Mesenteric fat pad (tissue), 1 donor: ENCODE measurements around the gene C1R. TPM values are rescaled to one million over a fixed set of nuclear protein-coding genes. Genes with fewer than 3 reads are reported as not detected.

Experiments
- DNase-seq: peaks from one replicate; pipeline ENCODE4 v3.0.0-alpha.2; 2020; ENCODE audit warnings: low spot score
- total RNA-seq: library from RNA; stranded (reverse); fragmentation: NEBNext Ultra II Directional; extraction: Animal tissue kit (Norgen Biotek cat#: 25700); gene quantifications from one replicate; pipeline ENCODE4 v1.2.1, GENCODE V29; 2021
- donor health status: DM: yes; HTN: yes; CAD: no.

C1R gene
- total RNA-seq, 1 donor from 2014 or later = 789 TPM

DNA sequence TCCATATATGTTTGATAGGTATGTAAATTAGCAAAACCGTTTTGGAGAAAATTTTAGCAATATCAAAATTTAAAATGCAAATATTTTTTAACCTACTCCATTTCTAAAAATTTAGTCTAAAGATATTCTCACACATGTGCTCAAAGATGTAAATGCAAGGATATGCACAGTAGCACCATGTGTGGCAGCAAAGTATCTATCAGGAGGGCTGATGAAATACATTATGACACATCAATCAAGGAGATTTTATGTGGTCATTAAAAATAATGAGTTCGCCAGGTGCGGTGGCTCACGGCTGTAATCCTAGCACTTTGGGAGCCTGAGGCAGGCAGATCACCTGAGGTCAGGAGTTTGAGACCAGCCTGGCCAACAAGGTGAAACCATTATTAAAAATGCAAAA lies 8.0 kb upstream of the C1R start:
- no peak for DNase-seq

DNA sequence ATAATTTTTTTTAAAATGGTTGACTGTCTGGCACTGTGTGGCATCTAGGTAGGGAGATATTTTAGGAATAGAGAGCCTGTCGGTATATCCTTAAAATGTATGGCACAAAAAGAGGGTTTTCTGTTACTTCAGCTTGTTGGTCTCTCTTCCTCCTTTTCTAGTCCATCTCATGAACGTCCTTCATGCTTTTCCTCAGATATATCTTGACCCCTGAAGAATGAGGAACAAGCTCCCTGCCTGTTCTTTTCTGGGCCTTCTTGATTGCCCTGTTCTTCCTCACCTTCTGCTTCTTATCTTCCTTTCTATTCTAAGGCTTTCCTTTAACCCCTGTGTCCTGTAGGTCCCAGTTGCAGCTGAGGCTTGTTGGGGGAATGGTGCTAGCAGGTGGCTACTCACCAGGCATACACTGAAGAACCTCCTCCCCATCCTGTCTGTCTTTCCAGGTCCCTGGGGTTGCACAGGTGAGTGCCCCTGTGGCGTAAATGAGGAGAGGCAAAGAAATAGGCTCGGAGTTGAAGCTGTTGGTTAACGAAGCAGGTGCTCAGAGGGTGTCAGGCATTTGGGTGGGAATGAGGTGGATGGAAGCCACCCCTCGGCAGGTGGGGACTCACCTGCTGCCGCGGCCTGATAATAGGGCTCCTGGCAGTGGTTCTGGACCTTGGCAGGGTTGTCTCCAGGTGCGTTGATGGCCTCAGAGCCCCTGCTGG lies 7.2 kb upstream of the C1R start:
- DNase-seq = peak; percentile 55

DNA sequence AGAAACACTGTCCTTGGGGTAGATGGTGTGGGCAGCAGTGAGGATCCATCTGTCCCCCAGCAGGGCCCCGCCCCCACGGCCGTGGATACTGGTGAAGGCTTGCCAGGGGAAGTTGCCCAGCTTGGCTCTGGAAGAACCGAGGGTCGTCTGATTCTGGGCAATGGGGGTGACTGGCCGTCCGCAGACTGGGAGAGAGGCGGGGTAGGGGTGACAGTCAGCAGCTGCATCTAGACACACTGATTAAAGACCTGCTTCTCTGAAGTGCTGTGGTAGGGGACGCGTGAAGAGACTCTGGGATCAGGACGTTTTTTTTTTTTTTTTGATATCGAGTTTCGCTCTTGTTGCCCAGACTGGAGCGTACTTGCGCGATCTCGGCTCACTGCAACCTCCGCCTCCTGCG lies 4.7 kb upstream of the C1R start:
- peak; percentile 12 for DNase-seq

DNA sequence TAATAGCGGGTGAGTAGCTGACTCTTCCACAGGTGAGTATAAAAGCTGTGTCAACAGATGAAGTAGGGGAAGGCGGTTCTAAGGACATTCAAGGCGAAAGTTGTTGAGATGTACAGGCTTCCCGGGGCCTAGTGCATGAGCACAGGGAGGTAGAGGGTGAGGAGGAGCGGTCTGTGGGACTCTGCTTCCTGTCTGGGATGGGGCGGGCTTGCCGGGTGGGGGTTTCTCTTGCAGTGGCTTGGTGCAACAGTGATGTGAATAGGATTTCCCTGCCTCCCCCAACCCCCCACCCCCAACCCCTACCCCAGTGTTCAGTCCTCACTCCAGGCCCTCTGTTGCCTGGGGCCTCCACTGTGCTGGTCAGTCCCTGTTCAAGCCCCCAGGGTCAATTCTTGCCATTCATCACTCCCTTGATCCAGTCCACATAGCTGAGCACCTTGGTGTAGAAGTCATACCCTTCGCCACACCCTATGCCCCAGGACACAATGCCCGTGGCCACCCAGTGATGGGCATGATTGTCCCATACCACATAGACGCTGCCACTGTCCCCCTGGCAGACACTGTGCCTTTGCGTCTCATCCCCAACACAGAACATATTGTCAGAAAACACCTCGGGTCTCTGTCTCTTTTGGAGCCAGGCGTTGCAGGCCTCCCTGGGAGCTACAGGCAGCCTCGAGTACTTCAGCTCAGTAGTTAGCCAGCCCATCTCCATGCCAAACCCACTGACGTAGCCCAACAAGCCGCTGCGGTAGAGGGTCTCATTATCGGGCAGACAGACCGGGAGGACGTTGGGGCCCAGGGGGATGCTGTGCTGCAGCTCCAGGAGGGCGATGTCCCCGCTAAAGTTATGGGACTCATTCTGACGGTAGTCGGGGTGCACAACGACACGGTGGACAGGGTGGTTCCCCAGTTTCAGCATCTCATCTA lies 4.0 kb upstream of the C1R start:
- no peak for DNase-seq

DNA sequence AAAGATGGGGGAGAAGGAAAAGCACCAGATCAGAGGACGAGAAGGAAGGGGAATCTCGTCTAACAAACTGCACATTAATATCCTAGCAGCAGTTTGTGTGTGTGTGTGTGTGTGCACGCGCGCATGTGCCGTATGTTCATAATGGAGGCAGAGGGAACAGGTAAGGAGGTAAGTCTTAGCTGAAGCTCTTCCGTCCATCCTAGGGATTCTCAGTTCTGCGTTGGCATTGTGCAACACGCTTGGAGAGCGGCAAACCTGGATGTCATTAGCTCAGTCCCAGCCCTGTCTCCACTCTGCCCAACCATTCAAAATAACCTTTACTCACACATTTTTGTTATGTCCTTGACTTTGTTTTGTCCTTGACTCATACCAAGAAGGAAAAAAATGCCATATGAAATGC lies 1.6 kb upstream of the C1R start:
- no peak for DNase-seq

DNA sequence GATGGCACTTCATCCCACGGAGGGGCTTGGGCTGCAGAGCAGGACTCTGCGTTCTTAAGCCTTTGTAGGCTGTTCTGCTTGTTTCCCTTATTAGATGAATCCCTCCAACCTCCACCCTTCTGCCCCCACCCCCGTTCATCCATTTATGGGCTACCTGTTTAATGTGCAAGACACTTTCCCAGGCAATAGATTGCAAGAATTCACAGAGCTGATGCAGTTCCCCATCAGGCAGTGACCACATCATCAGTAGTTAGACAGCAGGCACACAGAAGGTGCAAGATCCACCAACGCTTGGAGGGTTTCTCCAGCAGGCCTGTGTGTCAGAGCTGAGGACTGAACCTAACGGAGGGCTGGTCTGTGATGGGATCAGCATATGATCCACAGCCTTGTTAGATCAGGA lies 1.2 kb upstream of the C1R start:
- no peak for DNase-seq

DNA sequence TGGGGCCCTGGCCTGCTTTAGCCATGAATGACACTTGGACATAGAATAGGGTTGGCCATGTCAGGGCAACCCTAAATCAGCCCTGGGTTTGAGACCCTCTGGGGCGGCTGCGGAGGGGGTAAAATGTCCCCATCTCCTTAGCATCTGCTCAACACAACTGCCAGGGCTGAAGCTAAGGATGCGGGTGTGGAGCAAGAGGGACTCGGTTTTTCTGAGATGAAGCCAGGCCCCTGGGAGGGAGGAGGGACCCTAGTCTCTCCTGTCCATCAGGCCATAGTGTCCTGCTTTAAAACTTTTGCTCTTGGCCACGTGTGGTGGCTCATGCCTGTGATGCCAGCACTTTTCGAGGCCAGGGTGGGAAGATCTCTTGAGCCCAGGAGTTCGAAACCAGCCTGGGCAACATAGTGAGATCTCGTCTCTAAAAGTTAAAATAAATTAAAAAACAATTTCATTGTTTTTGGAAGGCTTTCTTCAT lies 778 bp upstream of the C1R start:
- DNase-seq = no peak

DNA sequence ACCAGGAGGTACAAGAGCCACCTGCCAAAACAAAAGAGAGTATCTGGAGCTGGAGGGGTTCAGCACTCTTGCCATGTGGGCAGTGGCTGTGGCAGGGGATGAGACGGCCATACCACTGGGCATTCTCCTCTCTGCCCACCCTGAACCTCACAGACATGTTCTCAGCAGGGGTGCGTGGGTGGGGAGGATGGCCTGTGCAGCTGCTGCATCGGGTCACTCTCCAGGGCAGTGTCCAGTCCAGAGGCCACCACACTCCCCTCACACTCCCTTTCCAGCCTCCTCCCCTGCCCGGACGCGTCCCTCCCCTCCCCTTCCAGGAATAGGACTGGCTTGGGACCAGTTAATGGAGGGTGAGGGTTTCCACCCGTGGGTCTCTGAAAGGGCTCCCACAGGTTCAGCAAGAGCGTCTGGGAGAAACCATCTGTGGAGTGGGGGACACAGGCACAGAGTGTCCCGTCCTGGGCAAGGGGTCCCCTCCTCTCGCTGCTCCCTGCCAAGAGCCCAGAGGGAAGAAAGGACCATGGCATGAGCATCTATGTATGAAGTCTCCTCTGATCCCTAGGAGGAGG lies 501 bp downstream of the C1R start:
- no peak for DNase-seq

DNA sequence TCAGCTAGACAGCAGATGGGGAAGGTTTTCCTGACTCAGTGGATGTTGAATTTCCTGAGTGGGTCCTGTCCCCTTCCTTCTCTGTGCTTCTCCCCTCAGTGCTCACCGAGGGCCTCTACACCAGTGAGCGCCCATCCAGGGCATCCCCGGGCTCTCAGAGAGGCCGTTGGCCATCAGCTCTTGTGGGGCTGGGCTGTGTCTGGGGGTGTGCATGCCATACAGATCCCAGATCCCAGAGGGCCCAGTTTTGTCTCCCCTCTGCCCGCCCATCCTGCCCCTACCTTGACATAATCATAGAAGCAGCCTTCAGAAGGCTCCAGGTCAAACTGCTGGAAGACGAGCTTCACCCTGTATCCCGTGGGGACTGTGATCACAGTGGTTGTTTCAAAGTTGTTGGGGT lies 1.1 kb downstream of the C1R start:
- no peak for DNase-seq

DNA sequence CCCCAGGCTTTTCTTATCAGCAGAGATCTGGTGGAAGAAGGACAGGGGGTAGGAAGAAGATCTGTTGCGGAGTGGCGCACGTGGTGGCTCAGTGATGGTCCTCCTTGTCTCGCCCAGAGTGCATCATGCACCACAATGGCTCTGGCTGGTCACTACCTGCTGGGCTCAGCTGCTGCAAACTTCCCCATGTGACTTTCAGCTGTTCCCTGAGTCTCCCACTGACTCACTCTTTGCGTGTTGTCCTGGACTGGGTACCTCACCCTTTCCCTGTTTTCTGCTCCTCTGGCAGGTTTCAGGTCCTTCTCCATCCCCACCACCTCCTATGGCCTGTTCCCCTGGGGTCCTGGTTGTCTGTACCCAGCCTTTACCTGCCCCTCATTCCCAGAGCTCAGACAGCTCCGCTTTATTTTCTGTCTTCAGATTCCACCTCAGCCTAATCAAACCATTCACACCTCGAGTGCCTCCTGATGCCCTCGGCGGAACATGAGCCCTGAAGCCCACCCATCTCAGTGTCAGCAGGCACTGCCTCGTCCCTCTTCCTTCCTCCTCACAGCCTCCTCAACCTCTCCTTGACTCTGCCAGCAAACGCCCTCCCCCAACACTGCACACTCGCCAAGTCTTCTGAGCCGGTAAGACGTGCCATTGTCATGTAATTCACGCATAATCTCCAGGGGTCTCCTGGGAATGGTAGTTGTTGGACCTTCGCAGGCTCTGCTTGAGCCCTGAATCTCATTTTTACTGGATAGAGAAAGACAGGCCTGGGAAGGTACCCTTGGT lies 1.8 kb downstream of the C1R start:
- no peak for DNase-seq

DNA sequence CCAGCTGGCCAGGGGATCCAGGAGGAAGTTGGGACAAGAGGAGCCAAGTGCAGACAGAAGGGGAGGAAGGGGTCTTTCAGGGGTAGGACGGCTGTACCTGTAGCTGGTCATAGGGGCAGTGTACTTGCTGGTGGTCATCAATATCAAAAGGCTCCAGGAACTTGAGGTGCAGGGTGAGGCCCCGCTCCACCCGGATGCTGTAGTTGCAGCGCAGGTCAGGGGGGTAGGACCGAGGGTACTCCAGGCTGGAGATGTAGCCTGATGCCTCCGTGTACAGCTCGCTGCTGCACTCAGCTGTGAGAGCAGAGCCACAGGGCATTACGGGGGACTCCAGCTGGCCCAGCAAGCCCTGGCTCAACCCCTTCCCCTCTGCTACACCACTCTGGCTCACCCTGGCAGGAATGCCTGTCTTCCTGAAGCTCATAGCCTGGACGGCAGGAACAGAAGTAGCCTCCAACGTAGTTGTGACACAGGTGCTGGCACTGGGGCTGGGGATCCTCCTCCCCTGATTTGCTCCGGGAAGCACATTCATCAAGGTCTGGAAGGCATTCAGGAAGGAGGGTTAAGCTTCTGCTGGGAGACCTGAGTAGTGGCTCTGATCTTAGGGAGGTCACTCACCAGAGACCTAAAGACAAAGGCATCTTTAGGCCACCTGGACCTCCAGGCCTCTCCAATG lies 2.9 kb downstream of the C1R start:
- DNase-seq = no peak

DNA sequence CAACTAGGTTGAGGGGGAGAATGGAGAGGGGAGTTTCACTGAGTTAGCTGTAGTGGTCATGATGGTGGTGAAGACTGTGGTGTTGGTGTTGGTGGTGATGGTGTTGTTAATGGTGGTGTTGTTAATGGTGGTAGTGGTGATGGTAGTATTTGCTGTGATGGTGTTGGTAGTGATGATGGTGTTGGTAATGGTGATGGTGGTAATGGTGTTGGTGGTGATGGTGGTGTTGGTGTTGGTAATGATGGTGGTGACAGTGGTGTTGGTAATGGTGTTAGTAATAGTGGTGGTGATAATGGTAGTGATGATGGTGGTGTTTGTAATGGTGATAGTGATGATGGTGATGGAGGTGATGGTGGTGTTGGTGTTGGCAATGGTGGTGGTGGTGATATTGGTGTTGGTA lies 9.1 kb downstream of the C1R start:
- DNase-seq = no peak

DNA sequence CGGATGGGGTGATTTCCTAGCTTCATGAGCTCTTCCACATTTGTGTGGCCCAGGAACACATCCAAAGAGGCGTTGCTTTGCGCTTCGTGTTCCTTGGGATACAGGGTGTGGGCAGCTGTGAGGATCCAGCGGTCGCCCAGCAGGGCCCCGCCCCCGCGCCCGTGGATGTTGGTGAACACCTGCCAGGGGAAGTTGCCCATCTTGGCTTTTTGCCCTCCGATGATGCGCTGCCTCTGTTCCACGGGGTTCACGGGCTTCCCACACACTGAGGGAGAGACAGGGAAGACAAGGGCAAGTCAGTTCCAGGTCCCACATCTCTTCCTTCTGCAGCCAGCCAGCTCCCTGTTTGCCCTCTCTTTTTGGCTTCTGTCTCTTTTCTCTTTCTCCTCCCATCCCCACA lies 11.2 kb downstream of the C1R start:
- no peak for DNase-seq

DNA sequence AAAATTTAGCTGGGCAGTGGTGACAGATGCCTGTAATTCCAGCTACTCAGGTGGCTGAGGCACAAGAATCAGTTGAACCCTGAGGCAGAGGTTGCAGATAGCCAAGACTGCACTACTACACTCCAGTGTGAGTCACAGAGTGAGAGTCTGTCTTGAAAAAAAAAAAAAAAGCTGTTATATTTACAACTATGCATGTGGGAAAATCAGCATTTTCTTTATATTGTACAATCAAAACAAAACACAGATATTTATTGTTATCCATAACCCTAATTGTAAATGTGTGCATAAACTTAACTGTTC lies 12.5 kb downstream of the C1R start:
- no peak for DNase-seq

DNA sequence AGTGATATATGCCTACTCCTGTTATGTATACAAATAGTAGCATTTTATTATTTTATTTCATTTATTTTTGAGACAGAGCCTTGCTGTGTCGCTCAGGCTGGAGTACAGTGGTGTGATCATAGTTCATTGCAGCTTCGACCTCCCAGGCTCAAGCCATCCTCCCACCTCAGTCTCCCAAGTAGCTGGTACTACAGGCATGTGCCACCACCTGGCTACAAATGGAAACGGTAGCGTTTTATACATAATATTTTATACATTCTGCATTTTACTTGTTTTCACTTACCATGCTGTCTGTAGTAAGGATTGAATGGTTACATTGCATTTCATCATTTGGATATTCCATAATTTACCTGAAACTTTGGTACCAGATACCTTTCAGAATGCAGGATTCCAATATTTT lies 14.1 kb downstream of the C1R start:
- DNase-seq = no peak

DNA sequence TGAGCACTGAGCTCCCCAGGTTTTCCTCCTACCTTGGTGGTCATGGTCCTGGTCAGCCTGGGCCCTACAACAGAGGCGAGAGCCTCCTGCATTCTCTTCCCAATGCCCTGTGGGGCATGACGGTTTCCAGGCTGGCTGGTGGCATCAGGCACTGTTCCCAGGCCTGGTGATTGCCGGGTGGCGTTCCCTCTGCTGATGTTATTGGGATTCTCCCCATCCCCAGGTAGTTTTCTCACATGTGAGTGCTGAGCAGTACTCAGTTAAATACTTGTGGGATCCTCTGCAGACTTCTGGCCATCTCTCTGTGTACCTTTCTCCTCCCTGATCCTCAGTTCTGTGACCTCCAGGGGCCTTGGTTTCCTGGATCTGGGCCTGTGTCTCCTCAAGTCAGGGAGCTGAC lies 15.8 kb downstream of the C1R start:
- DNase-seq = no peak

DNA sequence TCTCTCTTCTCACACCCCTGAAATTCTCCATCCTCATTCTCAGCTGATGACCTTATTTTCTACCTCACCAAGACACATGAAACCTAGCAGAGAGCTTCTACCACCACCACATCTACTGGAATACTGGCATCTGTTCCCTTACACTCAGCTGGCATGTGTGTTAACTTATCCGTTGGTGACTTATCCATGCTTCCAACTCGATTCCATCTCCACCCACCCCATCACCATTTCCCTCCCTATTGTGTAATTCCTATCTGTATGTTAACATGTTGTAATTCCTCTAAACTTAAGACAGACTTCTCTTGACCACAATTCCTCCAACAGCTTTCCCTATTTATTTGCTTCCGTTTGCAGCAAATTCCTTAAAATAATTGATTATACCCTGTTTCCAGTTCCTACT lies 16.3 kb downstream of the C1R start:
- no peak for DNase-seq

DNA sequence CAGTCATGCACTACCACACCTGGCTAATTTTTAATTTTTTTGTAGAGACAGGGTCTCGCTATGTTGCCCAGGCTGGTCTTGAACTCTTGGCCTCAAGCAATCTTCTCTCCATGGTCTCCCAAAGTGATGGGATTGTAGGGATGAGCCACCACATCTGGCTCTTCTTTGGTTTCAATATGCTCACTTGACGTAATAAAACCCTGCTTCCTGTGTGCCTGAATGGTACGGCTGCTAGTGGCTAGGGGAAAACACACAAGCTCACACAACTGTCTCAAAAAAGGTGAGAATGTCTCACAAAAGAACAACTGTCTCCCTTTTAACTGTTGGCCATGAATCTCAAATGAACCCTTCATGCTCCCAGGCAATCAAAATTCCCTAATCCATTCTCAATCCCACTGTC lies 16.7 kb downstream of the C1R start:
- no peak for DNase-seq

DNA sequence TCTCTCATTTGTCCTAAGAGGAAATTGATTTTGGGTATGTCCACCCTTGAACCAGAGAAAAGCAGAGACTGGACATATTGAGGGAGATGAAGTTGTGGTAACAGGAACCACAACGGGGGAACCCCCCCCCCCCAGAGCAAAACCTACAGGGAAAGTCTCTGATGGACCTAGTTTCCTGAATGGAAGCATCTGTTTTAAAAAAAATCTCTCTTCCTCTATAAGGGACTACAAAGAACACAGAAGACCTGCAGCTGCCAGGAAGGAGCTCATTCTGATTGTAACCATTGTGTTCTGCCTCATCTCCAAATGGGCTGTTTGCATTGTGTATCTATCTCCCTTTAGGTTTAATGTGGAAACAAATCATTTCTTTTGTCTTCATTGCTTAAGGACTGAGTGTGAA lies 18.3 kb downstream of the C1R start:
- DNase-seq = no peak

DNA sequence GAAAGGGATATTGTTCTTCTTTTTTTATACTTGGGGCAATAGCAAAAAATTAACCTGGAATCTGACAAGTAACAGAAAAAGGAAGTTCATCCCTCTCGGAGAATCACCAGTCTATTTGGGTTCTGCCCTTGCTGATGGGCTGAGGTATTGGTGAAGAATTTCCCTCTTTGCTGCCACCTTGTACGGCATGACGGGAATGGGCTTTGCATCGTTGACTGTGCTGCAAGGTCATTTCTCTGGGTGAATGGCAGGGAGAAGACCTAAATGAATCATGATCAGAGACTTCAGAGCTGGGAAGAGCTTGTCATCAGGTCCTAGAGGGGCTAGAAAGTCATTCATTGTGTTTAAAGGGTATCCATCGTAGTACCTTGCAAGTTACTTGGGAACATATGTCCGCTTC lies 19.7 kb downstream of the C1R start:
- no peak for DNase-seq

DNA sequence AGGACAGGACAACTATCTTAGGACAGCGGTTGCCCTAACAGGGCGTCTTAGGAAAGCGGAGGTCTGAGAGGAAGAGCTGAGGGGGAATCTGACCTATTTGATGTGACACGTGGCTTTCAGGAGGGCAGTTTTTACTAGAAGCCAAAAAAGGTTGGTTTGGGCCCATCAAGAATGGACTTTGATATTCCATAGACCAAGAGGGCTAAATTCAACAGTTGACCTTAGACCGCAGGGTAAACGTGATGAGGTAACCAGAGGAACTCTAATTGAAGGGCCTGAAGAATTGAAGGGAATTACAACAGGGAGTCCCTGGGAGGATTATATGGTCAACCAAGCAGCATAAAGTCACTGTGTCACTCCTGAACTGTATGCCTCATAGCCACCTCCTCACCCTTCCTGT lies 20.2 kb downstream of the C1R start:
- no peak for DNase-seq
